Measurements from ENCODE around the gene SRSF10. TPM values are rescaled to one million over a fixed set of nuclear protein-coding genes. Genes with fewer than 3 reads are reported as not detected.
A peak's percentile ranks its signal among the peaks of the same experiment; 100 is the strongest.

The SRSF10 gene
- total and polyA plus RNA-seq, 9 of the 15 experiments (the other 6 are each of a cell fraction or from before 2014, with no cell fraction given): 154 to 264 (median 205) TPM

- TF ChIP-seq PRDM10 (IDR thresholded peaks at IDR 0.05; ENCODE audit: partially characterized antibody): no peak
- TF ChIP-seq HNRNPLL (IDR thresholded peaks at IDR 0.05; ENCODE audit: low read depth, low read length, poor library complexity, severe bottlenecking): no peak
- peak; percentile 46 to 51 (median 46); a peak in 5 of 6 replicates for TF ChIP-seq CTCF (IDR thresholded peaks at IDR 0.05 in 2 of 3, conservative IDR thresholded peaks at IDR 0.05 in 1 of 3; ENCODE audit: insufficient read depth in 2 of 3, low read depth in 1 of 3, low read length in 3 of 3)
- peak; percentile 10 for TF ChIP-seq NFYB (IDR thresholded peaks at IDR 0.05; ENCODE audit: extremely low read depth, insufficient read length)
- TF ChIP-seq ETS1 (conservative IDR thresholded peaks at IDR 0.05; ENCODE audit: control insufficient read depth, low read depth, low read length): peak; percentile 50
- no peak for TF ChIP-seq ZNF57 (CRISPR knock-in tag; IDR thresholded peaks at IDR 0.05)
- TF ChIP-seq BRF2 (IDR thresholded peaks at IDR 0.05; ENCODE audit: borderline replicate concordance, insufficient read depth, insufficient read length): no peak
- TF ChIP-seq E2F6 (IDR thresholded peaks at IDR 0.05; ENCODE audit: borderline replicate concordance in 1 of 2, extremely low read depth in 1 of 2, insufficient read depth in 1 of 2, insufficient read length in 1 of 2, low read depth in 1 of 2, low read length in 1 of 2, poor library complexity in 1 of 2, severe bottlenecking in 1 of 2): peak; percentile 85 to 86
- TF ChIP-seq KAT7 (CRISPR knock-in tag; IDR thresholded peaks at IDR 0.05; ENCODE audit: borderline replicate concordance): 0 out of 2 replicates have a peak, but pooled peaks have one; percentile 57
- TF ChIP-seq FOXO4 (CRISPR knock-in tag; IDR thresholded peaks at IDR 0.05): no peak
- no peak for TF ChIP-seq HMGN3 (IDR thresholded peaks at IDR 0.05; ENCODE audit: borderline replicate concordance, extremely low read depth, insufficient read length, low read depth, low read length)
- no peak for TF ChIP-seq ZNF76 (CRISPR knock-in tag; IDR thresholded peaks at IDR 0.05; ENCODE audit: borderline replicate concordance)
Measured at GRCh38 chr1:23958810-23959460, 21.2 kb downstream of the SRSF10 start (continued).

Measured in K562 (cell line).